Hippocampal formation (tissue), 2 donors: ENCODE measurements around the gene FAM124A.

Experiments
- DNase-seq, 2 donors: peaks; one replicate each; lab custom pipeline; 2025; lab: John Stamatoyannopoulos, UW

The FAM124A gene

GRCh38 chr13:51222037-51222685 lies at the start of gene FAM124A:
TSS of gene FAM124A (plus strand) at chr13:51222398. CDS start at chr13:51222502, 104 bp downstream.
- DNase-seq = peak in 1 of 2 donors; percentile 65

- no peak for DNase-seq
Observed at GRCh38 chr13:51175021-51175420, 47.2 kb upstream of the FAM124A start.

GRCh38 chr13:51175639-51176038 lies 46.6 kb upstream of the FAM124A start:
- DNase-seq = no peak

- DNase-seq = no peak
Observed at GRCh38 chr13:51177188-51177587, 45.0 kb upstream of the FAM124A start.

- no peak for DNase-seq
Observed at GRCh38 chr13:51178456-51179074, 43.6 kb upstream of the FAM124A start.

- no peak for DNase-seq
Observed at GRCh38 chr13:51179432-51179971, 42.7 kb upstream of the FAM124A start.

GRCh38 chr13:51180853-51181511 lies 41.2 kb upstream of the FAM124A start:
- DNase-seq = no peak

- peak in 1 of 2 donors; percentile 13 for DNase-seq
Observed at GRCh38 chr13:51181786-51182383, 40.3 kb upstream of the FAM124A start.

GRCh38 chr13:51191743-51192142 lies 30.5 kb upstream of the FAM124A start:
- no peak for DNase-seq

- DNase-seq = no peak
Observed at GRCh38 chr13:51192348-51192747, 29.9 kb upstream of the FAM124A start.

GRCh38 chr13:51193387-51193786 lies 28.8 kb upstream of the FAM124A start:
- DNase-seq = no peak

GRCh38 chr13:51194942-51195341 lies 27.3 kb upstream of the FAM124A start:
- DNase-seq = no peak

- DNase-seq = no peak
Observed at GRCh38 chr13:51201886-51202285, 20.3 kb upstream of the FAM124A start.

GRCh38 chr13:51202477-51203046 lies 19.6 kb upstream of the FAM124A start:
- DNase-seq = no peak

- DNase-seq = no peak
Observed at GRCh38 chr13:51206584-51206983, 15.6 kb upstream of the FAM124A start.

GRCh38 chr13:51207881-51208280 lies 14.3 kb upstream of the FAM124A start:
- DNase-seq = no peak

- DNase-seq = no peak
Observed at GRCh38 chr13:51208716-51209115, 13.5 kb upstream of the FAM124A start.

- DNase-seq = no peak
Observed at GRCh38 chr13:51211910-51212309, 10.3 kb upstream of the FAM124A start.

GRCh38 chr13:51212758-51213157 lies 9.4 kb upstream of the FAM124A start:
- no peak for DNase-seq

- no peak for DNase-seq
Observed at GRCh38 chr13:51213173-51213728, 8.9 kb upstream of the FAM124A start.

GRCh38 chr13:51218626-51219025 lies 3.6 kb upstream of the FAM124A start:
- DNase-seq = no peak

- no peak for DNase-seq
Observed at GRCh38 chr13:51220706-51221105, 1.5 kb upstream of the FAM124A start.
